WTC11 (cell line): ENCODE data around the gene SYNPO2. TPM values are rescaled to one million over a fixed set of nuclear protein-coding genes. Genes with fewer than 3 reads are reported as not detected.

Experiments used
- ATAC-seq: fragments of 200-7000 bp; cut with Tn5 transposase; 2 replicates; pipeline ENCODE4 v1.10.0; 2021; ENCODE audit warnings: mild to moderate bottlenecking, moderate library complexity
- CTCF ChIA-PET: fragments of 300-600 bp; sonication (Branson Sonifier 250); formaldehyde crosslinking; loops from one replicate; lab custom pipeline; 2021; ENCODE audit warnings: antibody characterized with exemption; lab: Charles Lee
- POLR2A ChIA-PET: fragments of 350-600 bp; sonication (Branson Sonifier 250); formaldehyde crosslinking; loops from one replicate; lab custom pipeline; 2021; ENCODE audit warnings: antibody characterized with exemption; lab: Charles Lee
- DNase-seq: peaks from one replicate; pipeline ENCODE4 v3.0.0; 2021; ENCODE audit warnings: low spot score
- H3K27ac Mint-ChIP-seq: 2 replicates; pipeline ENCODE4 v1.8.0; 2021; ENCODE audit warnings: mixed read lengths
- H3K27me3 Mint-ChIP-seq: 2 replicates; pipeline ENCODE4 v1.8.0; 2021; ENCODE audit warnings: low read depth, mild to moderate bottlenecking, moderate library complexity, mixed read lengths
- H3K36me3 Mint-ChIP-seq: 2 replicates; pipeline ENCODE4 v1.8.0; 2021; ENCODE audit warnings: mixed read lengths
- H3K4me1 Mint-ChIP-seq: 2 replicates; pipeline ENCODE4 v1.8.0; 2022; ENCODE audit warnings: mixed read lengths
- H3K4me3 Mint-ChIP-seq: 2 replicates; pipeline ENCODE4 v1.8.0; 2021; ENCODE audit warnings: mild to moderate bottlenecking, moderate library complexity, mixed read lengths
- H3K9me3 Mint-ChIP-seq: 2 replicates; pipeline ENCODE4 v1.8.0; 2021; ENCODE audit warnings: mixed read lengths
- AFF4 ChIP-seq: sonication (generic); formaldehyde crosslinking; IDR thresholded peaks from 2 replicates; pipeline ENCODE4 v1.8.1; 2023; ENCODE audit warnings: mild to moderate bottlenecking, missing genetic modification reagents, borderline replicate concordance
- ARID4B ChIP-seq: sonication (generic); formaldehyde crosslinking; IDR thresholded peaks from 2 replicates; pipeline ENCODE4 v1.8.0; 2023; ENCODE audit warnings: missing genetic modification reagents, mild to moderate bottlenecking, borderline replicate concordance
- ATF3 ChIP-seq: sonication (generic); formaldehyde crosslinking; conservative IDR thresholded peaks from 2 replicates; pipeline ENCODE4 v1.8.1; 2022; ENCODE audit warnings: mild to moderate bottlenecking, missing genetic modification reagents
- CBFB ChIP-seq: sonication (generic); formaldehyde crosslinking; IDR thresholded peaks from 2 replicates; pipeline ENCODE4 v1.8.1; 2022; ENCODE audit warnings: mild to moderate bottlenecking, low read depth, missing genetic modification reagents
- CREB1 ChIP-seq: sonication (generic); formaldehyde crosslinking; IDR thresholded peaks from 2 replicates; pipeline ENCODE4 v1.8.0; 2023; ENCODE audit warnings: mild to moderate bottlenecking, missing genetic modification reagents
- CREM ChIP-seq: sonication (generic); formaldehyde crosslinking; IDR thresholded peaks from 2 replicates; pipeline ENCODE4 v1.8.1; 2022; ENCODE audit warnings: mild to moderate bottlenecking, missing genetic modification reagents, moderate library complexity
- ELF4 ChIP-seq: sonication (generic); formaldehyde crosslinking; IDR thresholded peaks from 2 replicates; pipeline ENCODE4 v1.8.1; 2022; ENCODE audit warnings: low read depth, mild to moderate bottlenecking, moderate library complexity, missing genetic modification reagents
- ETV6 ChIP-seq: sonication (generic); formaldehyde crosslinking; IDR thresholded peaks from 2 replicates; pipeline ENCODE4 v1.8.1; 2022; ENCODE audit warnings: mild to moderate bottlenecking, missing genetic modification reagents
- GTF2I ChIP-seq: fragments of 250-450 bp; sonication (Bioruptor Pico); conservative IDR thresholded peaks from 2 replicates; pipeline ENCODE4 v1.4.0; 2021; ENCODE audit warnings: mild to moderate bottlenecking
- IRF2 ChIP-seq: sonication (generic); formaldehyde crosslinking; IDR thresholded peaks from 2 replicates; pipeline ENCODE4 v1.8.0; 2022; ENCODE audit warnings: low read depth, missing genetic modification reagents, borderline replicate concordance
- JUN ChIP-seq: sonication (generic); formaldehyde crosslinking; IDR thresholded peaks from 2 replicates; pipeline ENCODE4 v1.8.0; 2023; ENCODE audit warnings: mild to moderate bottlenecking, missing genetic modification reagents
- KAT7 ChIP-seq: sonication (generic); formaldehyde crosslinking; IDR thresholded peaks from 2 replicates; pipeline ENCODE4 v1.8.1; 2023; ENCODE audit warnings: missing genetic modification reagents, mild to moderate bottlenecking, borderline replicate concordance
- NR1H2 ChIP-seq: sonication (generic); formaldehyde crosslinking; IDR thresholded peaks from 2 replicates; pipeline ENCODE4 v1.9.0; 2021; ENCODE audit warnings: mild to moderate bottlenecking, moderate library complexity, missing genetic modification reagents
- RELA ChIP-seq: sonication (generic); formaldehyde crosslinking; IDR thresholded peaks from 2 replicates; pipeline ENCODE4 v1.8.1; 2022; ENCODE audit warnings: missing genetic modification reagents, mild to moderate bottlenecking, borderline replicate concordance
- RORB ChIP-seq: fragments of 250-450 bp; sonication (Bioruptor Pico); IDR thresholded peaks from 2 replicates; pipeline ENCODE4 v1.9.0; 2021; ENCODE audit warnings: mild to moderate bottlenecking
- SMAD3 ChIP-seq: sonication (generic); formaldehyde crosslinking; IDR thresholded peaks from 2 replicates; pipeline ENCODE4 v1.8.0; 2022; ENCODE audit warnings: missing genetic modification reagents, mild to moderate bottlenecking, borderline replicate concordance
- USF2 ChIP-seq: sonication (generic); formaldehyde crosslinking; IDR thresholded peaks from 2 replicates; pipeline ENCODE4 v1.8.1; 2023; ENCODE audit warnings: mild to moderate bottlenecking, missing genetic modification reagents, moderate library complexity
- ZNF121 ChIP-seq: sonication (generic); formaldehyde crosslinking; IDR thresholded peaks from 2 replicates; pipeline ENCODE4 v1.8.0; 2023; ENCODE audit warnings: missing genetic modification reagents
- ZNF232 ChIP-seq: sonication (generic); formaldehyde crosslinking; IDR thresholded peaks from 2 replicates; pipeline ENCODE4 v1.8.0; 2022; ENCODE audit warnings: mild to moderate bottlenecking, missing genetic modification reagents
- ZNF423 ChIP-seq: fragments of 250-450 bp; sonication (Bioruptor Pico); IDR thresholded peaks from 2 replicates; pipeline ENCODE4 v2.1.2; 2022; ENCODE audit warnings: mild to moderate bottlenecking, moderate library complexity
- total RNA-seq: library from RNA; stranded (reverse); gene quantifications from 3 replicates; pipeline ENCODE4 v1.2.3, GENCODE V29; 2021
- TF ChIP-seq, protein P1 (sequence below): fragments of 250-450 bp; sonication (Bioruptor Pico); IDR thresholded peaks from 2 replicates; pipeline ENCODE4 v2.1.2; 2022; ENCODE audit warnings: mild to moderate bottlenecking, moderate library complexity
- TF ChIP-seq, protein P2 (sequence below): sonication (generic); formaldehyde crosslinking; IDR thresholded peaks from 2 replicates; pipeline ENCODE4 v1.8.1; 2023; ENCODE audit warnings: mild to moderate bottlenecking, missing genetic modification reagents, moderate library complexity

Gene SYNPO2
- total RNA-seq, 1 experiment from 2014 or later, result 1.9 TPM

DNA sequence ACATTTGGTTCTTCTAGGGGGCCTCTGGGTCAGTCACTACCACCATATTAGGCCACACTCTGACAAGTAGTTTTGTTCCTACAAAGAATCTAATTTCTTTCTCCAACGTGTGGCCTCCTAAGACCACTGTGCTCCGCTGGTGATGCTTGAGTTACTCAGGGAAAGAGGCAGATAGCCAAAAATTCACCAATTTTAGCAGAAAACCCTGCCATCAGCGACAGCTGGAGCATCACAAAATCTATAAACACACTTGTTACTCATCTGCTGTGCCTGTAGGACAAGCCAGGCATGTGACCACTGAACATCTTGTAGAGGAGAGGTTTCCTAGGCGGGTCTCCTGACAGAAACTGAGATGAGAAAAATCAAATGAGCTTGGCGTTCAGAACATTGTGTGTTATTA is 105.4 kb downstream of the SYNPO2 start (continued):
- TF ChIP-seq ARID4B (CRISPR knock-in tag) (no peak), ZNF232 (CRISPR knock-in tag) (no peak), ELF4 (no peak), KAT7 (no peak), NR1H2 (no peak), ETV6 (CRISPR knock-in tag) (no peak), CREB1 (CRISPR knock-in tag) (no peak), RELA (CRISPR knock-in tag) (no peak), CREM (CRISPR knock-in tag) (no peak)
- TF ChIP-seq, protein P1, sequence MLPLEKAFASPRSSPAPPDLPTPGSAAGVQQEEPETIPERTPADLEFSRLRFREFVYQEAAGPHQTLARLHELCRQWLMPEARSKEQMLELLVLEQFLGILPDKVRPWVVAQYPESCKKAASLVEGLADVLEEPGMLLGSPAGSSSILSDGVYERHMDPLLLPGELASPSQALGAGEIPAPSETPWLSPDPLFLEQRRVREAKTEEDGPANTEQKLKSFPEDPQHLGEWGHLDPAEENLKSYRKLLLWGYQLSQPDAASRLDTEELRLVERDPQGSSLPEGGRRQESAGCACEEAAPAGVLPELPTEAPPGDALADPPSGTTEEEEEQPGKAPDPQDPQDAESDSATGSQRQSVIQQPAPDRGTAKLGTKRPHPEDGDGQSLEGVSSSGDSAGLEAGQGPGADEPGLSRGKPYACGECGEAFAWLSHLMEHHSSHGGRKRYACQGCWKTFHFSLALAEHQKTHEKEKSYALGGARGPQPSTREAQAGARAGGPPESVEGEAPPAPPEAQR (CRISPR knock-in tag), result no peak
- TF ChIP-seq, protein P2, sequence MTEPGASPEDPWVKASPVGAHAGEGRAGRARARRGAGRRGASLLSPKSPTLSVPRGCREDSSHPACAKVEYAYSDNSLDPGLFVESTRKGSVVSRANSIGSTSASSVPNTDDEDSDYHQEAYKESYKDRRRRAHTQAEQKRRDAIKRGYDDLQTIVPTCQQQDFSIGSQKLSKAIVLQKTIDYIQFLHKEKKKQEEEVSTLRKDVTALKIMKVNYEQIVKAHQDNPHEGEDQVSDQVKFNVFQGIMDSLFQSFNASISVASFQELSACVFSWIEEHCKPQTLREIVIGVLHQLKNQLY (CRISPR knock-in tag), result no peak
- TF ChIP-seq, all 79 proteins: peak for 0

- ATAC-seq, result no peak
- Mint-ChIP-seq H3K36me3 (no peaks in the 10 kb centered on the region), H3K4me1 (peaks cover 41% of the 10 kb centered on the region), H3K27me3 (no peaks in the 10 kb centered on the region), H3K9me3 (peaks cover 9% of the 10 kb centered on the region; the same call in 1 of the 2 replicates), H3K27ac (no peak overlapping the region), H3K4me3 (no peak overlapping the region)
- TF ChIP-seq, protein P2 (CRISPR knock-in tag), result no peak
- no peak for TF ChIP-seq ETV6 (CRISPR knock-in tag)
- no peak for TF ChIP-seq SMAD3 (CRISPR knock-in tag)
- TF ChIP-seq RORB (CRISPR knock-in tag), result no peak
- TF ChIP-seq AFF4 (CRISPR knock-in tag), result no peak
- no peak for TF ChIP-seq ZNF121 (CRISPR knock-in tag)
- TF ChIP-seq GTF2I (CRISPR knock-in tag), result no peak
- no peak for TF ChIP-seq USF2
- TF ChIP-seq JUN (CRISPR knock-in tag), result no peak
- no peak for TF ChIP-seq IRF2 (CRISPR knock-in tag)
- TF ChIP-seq ATF3 (CRISPR knock-in tag), result no peak
- TF ChIP-seq ZNF423 (CRISPR knock-in tag), result no peak
- TF ChIP-seq CBFB (CRISPR knock-in tag), result no peak
- ChIA-PET POLR2A (no interaction called here), CTCF (interaction anchor here (1.4 kb wide), 1 partner anchor 131 kb away, joined by 3 read pairs; no protein-coding TSS in a partner anchor)
- DNase-seq, result no peak
Measured at GRCh38 chr4:118995693-118996391, 107.2 kb downstream of the SYNPO2 start.
